Stimulated activated memory B cell treated with anti-CD40 and anti-IgM and Interleukin-4, amounts not matched to agents 10 μg/mL and 1 μg/mL and 100 μg/mL, for 72 hours (primary cell): ENCODE results near the gene SNX15.
"Not testable (repeated sequence)": the region's sequence is repeated elsewhere in the genome, so short reads cannot be mapped to it uniquely, and the experiment has no call there.

Source experiments
- ATAC-seq: fragments of 150-1000 bp; cut with Tn5 transposase; 2 replicates; pipeline ENCODE4 v1.10.0; 2021
- H3K27ac Mint-ChIP-seq: one replicate; pipeline ENCODE4 v1.8.0; 2022; ENCODE audit warnings: mild to moderate bottlenecking, mixed read lengths
- H3K27me3 Mint-ChIP-seq: one replicate; pipeline ENCODE4 v1.8.0; 2022; ENCODE audit warnings: mixed read lengths
- H3K36me3 Mint-ChIP-seq: one replicate; pipeline ENCODE4 v1.8.0; 2022; ENCODE audit warnings: mixed read lengths
- H3K4me1 Mint-ChIP-seq: one replicate; pipeline ENCODE4 v1.8.0; 2022; ENCODE audit warnings: mixed read lengths
- H3K4me3 Mint-ChIP-seq: one replicate; pipeline ENCODE4 v1.8.0; 2022; ENCODE audit warnings: mild to moderate bottlenecking, moderate library complexity, mixed read lengths
- H3K9me3 Mint-ChIP-seq: one replicate; pipeline ENCODE4 v1.8.0; 2022; ENCODE audit warnings: mixed read lengths

The SNX15 gene

GRCh38 chr11:65027213-65028067 is at the start of gene SNX15:
Gene SNX15, plus strand, starts transcription at chr11:65027439. Its CDS starts 99 bp downstream, at chr11:65027538.
- Mint-ChIP-seq H3K4me3 (peak within 1 kb of the TSS; percentile 70), H3K36me3 (peaks cover under 1% of the 10 kb centered on the region), H3K9me3 (no peaks in the 10 kb centered on the region), H3K4me1 (peaks cover 23% of the 10 kb centered on the region), H3K27me3 (no peaks in the 10 kb centered on the region), H3K27ac (peak within 1 kb of the TSS; percentile 69)
- ATAC-seq, result peak; percentile 93

- not testable (repeated sequence) for H3K27ac Mint-ChIP-seq, H3K27me3 Mint-ChIP-seq, H3K4me3 Mint-ChIP-seq, H3K36me3 Mint-ChIP-seq, ATAC-seq, H3K9me3 Mint-ChIP-seq
- H3K4me1 Mint-ChIP-seq, result peaks cover 34% of the 10 kb centered on the region
These were observed 43.9 kb upstream of the SNX15 start for GRCh38 chr11:64983339-64983738.

- Mint-ChIP-seq H3K36me3 (no peaks in the 10 kb centered on the region), H3K27ac (peak overlapping the region; percentile 75), H3K4me3 (no peak overlapping the region), H3K4me1 (peaks cover 67% of the 10 kb centered on the region), H3K9me3 (no peaks in the 10 kb centered on the region), H3K27me3 (no peaks in the 10 kb centered on the region)
- no peak for ATAC-seq
These were observed 39.0 kb upstream of the SNX15 start for GRCh38 chr11:64987998-64988854.

GRCh38 chr11:64989416-64989815 is 37.8 kb upstream of the SNX15 start:
- Mint-ChIP-seq H3K9me3 (no peaks in the 10 kb centered on the region), H3K4me1 (peaks cover 66% of the 10 kb centered on the region), H3K36me3 (no peaks in the 10 kb centered on the region), H3K27me3 (no peaks in the 10 kb centered on the region), H3K27ac (peak overlapping the region; percentile 75), H3K4me3 (no peak overlapping the region)
- ATAC-seq, result no peak

GRCh38 chr11:64990222-64990923 is 36.9 kb upstream of the SNX15 start:
- Mint-ChIP-seq H3K27ac (peak overlapping the region; percentile 75), H3K36me3 (no peaks in the 10 kb centered on the region), H3K4me3 (peak overlapping the region; percentile 45), H3K9me3 (no peaks in the 10 kb centered on the region), H3K27me3 (no peaks in the 10 kb centered on the region), H3K4me1 (peaks cover 56% of the 10 kb centered on the region)
- ATAC-seq, result peak; percentile 55

GRCh38 chr11:64994318-64994717 is 32.9 kb upstream of the SNX15 start:
- peaks cover 53% of the 10 kb centered on the region for H3K4me1 Mint-ChIP-seq
- no peak overlapping the region for H3K4me3 Mint-ChIP-seq
- peak overlapping the region; percentile 17 for H3K27ac Mint-ChIP-seq
- H3K27me3 Mint-ChIP-seq, result no peaks in the 10 kb centered on the region
- no peaks in the 10 kb centered on the region for H3K36me3 Mint-ChIP-seq
- ATAC-seq, result no peak
- H3K9me3 Mint-ChIP-seq, result no peaks in the 10 kb centered on the region

GRCh38 chr11:64996327-64996709 is 30.9 kb upstream of the SNX15 start:
- Mint-ChIP-seq H3K27me3 (no peaks in the 10 kb centered on the region), H3K9me3 (no peaks in the 10 kb centered on the region), H3K27ac (peak overlapping the region; percentile 48), H3K4me3 (peak overlapping the region; percentile 74), H3K4me1 (peaks cover 34% of the 10 kb centered on the region), H3K36me3 (no peaks in the 10 kb centered on the region)
- no peak for ATAC-seq

GRCh38 chr11:64996710-64997380 is 30.4 kb upstream of the SNX15 start, which contains the start of gene BATF2:
Gene BATF2, minus strand, starts transcription at chr11:64996971. Its CDS starts 57 bp downstream, at chr11:64996914.
- no peaks in the 10 kb centered on the region for H3K9me3 Mint-ChIP-seq
- H3K27ac Mint-ChIP-seq, result peak within 1 kb of the TSS; percentile 48
- no peaks in the 10 kb centered on the region for H3K36me3 Mint-ChIP-seq
- peaks cover 28% of the 10 kb centered on the region for H3K4me1 Mint-ChIP-seq
- peak within 1 kb of the TSS; percentile 74 for H3K4me3 Mint-ChIP-seq
- H3K27me3 Mint-ChIP-seq, result no peaks in the 10 kb centered on the region
- peak; percentile 79 for ATAC-seq

- no peaks in the 10 kb centered on the region for H3K27me3 Mint-ChIP-seq
- H3K27ac Mint-ChIP-seq, result peak overlapping the region; percentile 45
- no peak for ATAC-seq
- no peaks in the 10 kb centered on the region for H3K9me3 Mint-ChIP-seq
- H3K36me3 Mint-ChIP-seq, result no peaks in the 10 kb centered on the region
- peaks cover 25% of the 10 kb centered on the region for H3K4me1 Mint-ChIP-seq
- no peak overlapping the region for H3K4me3 Mint-ChIP-seq
These were observed 29.1 kb upstream of the SNX15 start for GRCh38 chr11:64998141-64998540.

- H3K27me3 Mint-ChIP-seq, result no peaks in the 10 kb centered on the region
These were observed 28.4 kb upstream of the SNX15 start for GRCh38 chr11:64998690-64999431.

GRCh38 chr11:64999478-64999877 is 27.8 kb upstream of the SNX15 start:
- ATAC-seq, result no peak
- H3K36me3 Mint-ChIP-seq, result no peaks in the 10 kb centered on the region
- H3K27me3 Mint-ChIP-seq, result no peaks in the 10 kb centered on the region
- no peaks in the 10 kb centered on the region for H3K9me3 Mint-ChIP-seq
- no peak overlapping the region for H3K27ac Mint-ChIP-seq
- H3K4me1 Mint-ChIP-seq, result peaks cover 25% of the 10 kb centered on the region
- no peak overlapping the region for H3K4me3 Mint-ChIP-seq

More at GRCh38 chr11:64998690-64999431, 28.4 kb upstream of the SNX15 start:
- H3K36me3 Mint-ChIP-seq, result no peaks in the 10 kb centered on the region
- H3K27ac Mint-ChIP-seq, result peak overlapping the region; percentile 45
- peaks cover 25% of the 10 kb centered on the region for H3K4me1 Mint-ChIP-seq
- no peak overlapping the region for H3K4me3 Mint-ChIP-seq
- H3K9me3 Mint-ChIP-seq, result no peaks in the 10 kb centered on the region
- ATAC-seq, result no peak

- no peak overlapping the region for H3K27ac Mint-ChIP-seq
- peaks cover 11% of the 10 kb centered on the region for H3K4me1 Mint-ChIP-seq
- no peak for ATAC-seq
- no peak overlapping the region for H3K4me3 Mint-ChIP-seq
- H3K27me3 Mint-ChIP-seq, result no peaks in the 10 kb centered on the region
- no peaks in the 10 kb centered on the region for H3K9me3 Mint-ChIP-seq
- no peaks in the 10 kb centered on the region for H3K36me3 Mint-ChIP-seq
These were observed 24.5 kb upstream of the SNX15 start for GRCh38 chr11:65002706-65003105.

GRCh38 chr11:65003282-65003681 is 24.0 kb upstream of the SNX15 start:
- Mint-ChIP-seq H3K36me3 (no peaks in the 10 kb centered on the region), H3K9me3 (no peaks in the 10 kb centered on the region), H3K27me3 (no peaks in the 10 kb centered on the region), H3K27ac (no peak overlapping the region), H3K4me1 (peaks cover 8% of the 10 kb centered on the region), H3K4me3 (no peak overlapping the region)
- no peak for ATAC-seq

GRCh38 chr11:65003968-65004367 is 23.3 kb upstream of the SNX15 start:
- not testable (repeated sequence) for H3K4me1 Mint-ChIP-seq, H3K27me3 Mint-ChIP-seq, H3K27ac Mint-ChIP-seq, H3K4me3 Mint-ChIP-seq, ATAC-seq, H3K36me3 Mint-ChIP-seq, H3K9me3 Mint-ChIP-seq
